ENCODE measurements around the gene MT1E. TPM values are rescaled to one million over a fixed set of nuclear protein-coding genes. Genes with fewer than 3 reads are reported as not detected.
A peak's percentile ranks its signal among the peaks of the same experiment; 100 is the strongest.

The MT1E gene
- total and polyA plus RNA-seq, 2 of the 13 experiments (the other 11 are each of a cell fraction or from before 2014, with no cell fraction given): 110 to 1,072 TPM

- TF ChIP-seq CBX5 (CRISPR knock-in tag; IDR thresholded peaks at IDR 0.05; ENCODE audit: borderline replicate concordance): no peak
- no peak for TF ChIP-seq MTA3 (CRISPR knock-in tag; IDR thresholded peaks at IDR 0.05)
- no peak for TF ChIP-seq E2F5 (CRISPR knock-in tag; conservative IDR thresholded peaks at IDR 0.05)
- TF ChIP-seq FOXP4 (CRISPR knock-in tag; IDR thresholded peaks at IDR 0.05): 0 out of 2 replicates have a peak, but pooled peaks have one; percentile 23
- 0 out of 2 replicates have a peak, but pooled peaks have one; percentile 16 for TF ChIP-seq POLR2AphosphoS5 (IDR thresholded peaks at IDR 0.05; ENCODE audit: low read depth, low read length)
- no peak for TF ChIP-seq MAX (IDR thresholded peaks at IDR 0.05)
- no peak for TF ChIP-seq ZNF496 (CRISPR knock-in tag; IDR thresholded peaks at IDR 0.05; ENCODE audit: insufficient replicate concordance)
- no peak for TF ChIP-seq LRRFIP1 (CRISPR knock-in tag; conservative IDR thresholded peaks at IDR 0.05)
- TF ChIP-seq GABPB1 (CRISPR knock-in tag; IDR thresholded peaks at IDR 0.05): no peak
- no peak for TF ChIP-seq STAG1 (CRISPR knock-in tag; IDR thresholded peaks at IDR 0.05)
- TF ChIP-seq HOXA7 (CRISPR knock-in tag; IDR thresholded peaks at IDR 0.05): no peak
- TF ChIP-seq TOPORS (CRISPR knock-in tag; IDR thresholded peaks at IDR 0.05): no peak
- TF ChIP-seq ZFP36L1 (CRISPR knock-in tag; IDR thresholded peaks at IDR 0.05): no peak
- TF ChIP-seq CHD4 (IDR thresholded peaks at IDR 0.05; ENCODE audit: borderline replicate concordance, low read length): 0 out of 2 replicates have a peak, but pooled peaks have one; percentile 4
- TF ChIP-seq ARNT2 (CRISPR knock-in tag; IDR thresholded peaks at IDR 0.05; ENCODE audit: low read depth): no peak
- TF ChIP-seq ATAD3A (CRISPR knock-in tag; IDR thresholded peaks at IDR 0.05): no peak
- no peak for TF ChIP-seq ZSCAN25 (CRISPR knock-in tag; IDR thresholded peaks at IDR 0.05)
- no peak for TF ChIP-seq ZNF24 (IDR thresholded peaks at IDR 0.05)
- TF ChIP-seq HNRNPL (IDR thresholded peaks at IDR 0.05; ENCODE audit: low read depth, low read length): 0 out of 2 replicates have a peak, but pooled peaks have one; percentile 12
- TF ChIP-seq IKZF4 (CRISPR knock-in tag; IDR thresholded peaks at IDR 0.05; ENCODE audit: borderline replicate concordance, low read depth, not compliant biosample characterization): no peak
- TF ChIP-seq BCL3 (CRISPR knock-in tag; IDR thresholded peaks at IDR 0.05): no peak
- no peak for TF ChIP-seq ZNF414 (CRISPR knock-in tag; IDR thresholded peaks at IDR 0.05)
These were observed 16.1 kb upstream of the MT1E start (continued) for GRCh38 chr16:56609463-56609921.

Data from HepG2 (cell line).